DMS153 treated with DMSO at 0.1 percent for 48 hours (cell line): ENCODE results near the gene KLHL8.

Source experiments
- DNase-seq: peaks from one replicate; lab custom pipeline; 2025; ENCODE audit not compliant: unreplicated experiment; lab: John Stamatoyannopoulos, UW

KLHL8 gene

DNA sequence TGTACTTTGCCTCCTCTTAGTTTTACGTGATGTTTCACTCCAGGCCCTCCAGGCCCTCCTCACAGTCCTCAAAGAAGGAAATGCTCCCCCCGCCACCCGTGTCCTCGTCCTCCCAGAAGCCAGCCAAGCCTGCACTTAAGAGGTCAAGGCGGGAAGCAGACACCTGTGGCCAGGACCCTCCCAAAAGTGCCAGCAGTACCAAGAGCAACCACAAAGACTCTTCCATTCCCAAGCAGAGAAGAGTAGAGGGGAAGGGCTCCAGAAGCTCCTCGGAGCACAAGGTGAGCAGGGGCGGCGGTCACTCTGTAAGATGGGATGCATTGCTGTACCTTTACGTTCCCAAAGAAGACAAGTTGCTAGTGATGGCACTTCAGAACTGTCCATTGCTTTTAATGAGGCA is 94.4 kb downstream of the KLHL8 start:
- DNase-seq, result no peak

DNA sequence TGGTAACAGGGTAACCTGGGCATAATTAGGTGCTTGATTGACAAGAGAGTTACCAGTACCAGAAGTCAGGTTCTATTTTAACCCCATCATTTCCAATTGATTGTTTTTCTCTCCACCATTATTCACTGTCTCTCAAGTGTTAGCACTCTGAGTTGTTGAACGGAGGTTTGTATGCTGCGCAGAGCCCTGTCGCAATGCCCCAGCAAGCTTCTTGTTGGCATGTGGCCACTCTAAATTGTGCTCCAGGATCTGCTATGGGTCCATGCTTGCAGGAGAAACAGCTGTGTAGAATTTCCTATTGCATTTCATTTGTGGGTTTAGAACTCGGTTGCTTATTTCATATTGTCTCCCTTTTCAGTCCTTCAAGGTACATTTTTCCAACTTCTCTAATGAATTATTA is 98.2 kb downstream of the KLHL8 start:
- DNase-seq, result no peak

DNA sequence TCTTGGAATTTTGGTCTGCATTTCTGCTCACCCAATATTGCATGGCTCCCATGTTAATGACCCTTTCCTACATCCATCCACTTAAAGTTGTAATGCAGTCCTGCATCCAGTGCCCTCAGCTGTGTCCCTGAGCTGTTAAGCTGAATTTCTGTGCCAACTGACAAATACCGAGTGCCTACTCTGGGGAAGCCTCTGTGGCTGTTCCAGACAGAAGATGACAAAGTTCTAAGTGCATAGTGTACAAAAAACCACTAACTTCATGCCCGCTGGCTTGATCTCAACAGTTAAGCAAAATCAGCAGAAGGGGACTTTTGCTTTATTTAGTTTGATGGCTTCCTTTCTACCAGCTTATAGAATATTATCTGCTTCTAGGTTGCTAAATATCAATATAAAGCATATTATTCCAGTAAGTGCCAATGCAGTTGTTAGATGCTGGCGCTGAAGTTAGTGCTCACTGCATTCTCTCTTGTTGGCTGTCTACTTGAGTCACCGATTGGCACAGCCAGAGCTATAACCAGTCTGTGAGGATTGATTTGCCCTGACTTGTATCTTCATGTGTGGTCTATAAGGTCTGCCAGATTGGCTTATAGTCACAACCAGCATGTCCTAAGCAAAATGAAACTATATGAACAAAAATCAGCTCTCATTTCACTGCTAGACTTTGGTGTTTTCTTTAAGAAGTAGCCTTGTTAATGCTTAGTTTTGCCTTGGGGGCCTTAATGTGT is 98.9 kb downstream of the KLHL8 start:
- no peak for DNase-seq

DNA sequence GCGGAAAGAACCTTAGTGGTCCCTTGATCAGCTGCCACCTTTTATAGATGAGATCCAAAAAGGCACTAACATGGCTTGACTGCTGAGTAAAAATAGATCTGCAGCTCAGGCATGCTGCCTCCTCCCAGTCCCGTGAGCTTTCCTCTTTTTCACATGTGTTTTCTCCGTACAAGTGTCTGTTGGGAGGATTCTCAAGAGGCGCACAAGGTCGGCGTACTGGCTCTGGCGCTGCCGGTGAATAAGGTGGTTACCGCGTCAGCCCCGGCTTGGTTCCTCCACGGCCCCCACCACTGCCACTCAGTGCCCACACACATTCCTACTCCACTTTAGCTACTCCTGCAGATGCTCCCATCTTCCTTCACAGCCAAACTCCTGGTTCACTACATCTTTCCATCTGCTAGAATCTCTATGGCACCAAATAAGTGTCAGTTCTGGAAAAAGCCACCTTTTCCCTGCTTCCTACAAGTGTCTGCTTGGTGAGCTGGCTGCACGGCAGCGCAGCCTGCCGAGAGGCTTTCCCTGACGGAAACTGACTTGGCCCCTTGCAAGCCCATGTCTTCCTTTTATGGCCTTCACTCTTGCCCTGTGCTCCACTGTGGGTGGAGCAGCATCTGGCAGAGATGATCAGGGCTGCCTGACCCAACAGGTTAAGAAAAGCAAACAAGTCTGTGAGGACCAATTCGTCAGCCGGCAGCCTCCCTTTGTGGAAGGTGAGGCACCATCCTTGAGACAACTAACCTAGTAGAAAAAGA is 99.8 kb downstream of the KLHL8 start:
- no peak for DNase-seq

DNA sequence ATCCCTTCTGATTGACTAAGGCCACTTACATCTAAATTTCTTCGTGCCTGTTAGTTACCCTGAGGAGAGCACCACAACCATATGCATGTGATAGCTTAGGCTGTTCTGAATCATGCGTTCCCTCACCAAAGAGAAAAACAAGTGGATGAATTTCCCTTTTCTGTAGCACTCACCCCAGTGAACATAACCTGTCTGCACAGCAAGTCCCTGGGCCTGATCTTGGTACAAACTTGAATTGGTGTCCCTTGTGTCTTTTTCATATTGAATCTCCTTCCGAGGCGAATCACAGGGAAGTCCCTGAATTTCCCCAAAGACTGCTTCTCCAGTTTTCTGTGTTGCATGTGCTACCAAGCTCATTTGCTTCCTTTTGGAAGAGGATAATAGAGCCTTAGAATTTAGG is 100.4 kb downstream of the KLHL8 start:
- DNase-seq, result no peak

DNA sequence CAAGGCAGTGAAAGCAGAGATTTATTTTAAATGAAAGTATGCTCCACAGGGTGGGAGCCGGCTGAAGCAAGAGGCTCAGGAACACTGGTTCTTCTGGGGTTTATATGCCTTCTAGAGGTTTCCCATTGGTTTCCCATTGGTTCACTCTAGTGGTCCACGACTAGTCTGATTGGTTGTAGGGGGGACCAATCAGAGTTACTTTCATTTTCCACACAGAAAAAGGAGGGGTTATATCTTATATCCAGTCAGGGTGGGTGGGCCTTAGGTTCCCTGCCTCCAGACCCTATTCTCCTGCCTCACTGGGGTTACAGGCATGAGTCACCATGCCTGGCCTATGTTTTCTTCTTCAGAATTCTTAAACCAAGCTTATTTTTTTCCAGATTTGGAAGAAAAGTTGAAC is 101.6 kb downstream of the KLHL8 start:
- no peak for DNase-seq

DNA sequence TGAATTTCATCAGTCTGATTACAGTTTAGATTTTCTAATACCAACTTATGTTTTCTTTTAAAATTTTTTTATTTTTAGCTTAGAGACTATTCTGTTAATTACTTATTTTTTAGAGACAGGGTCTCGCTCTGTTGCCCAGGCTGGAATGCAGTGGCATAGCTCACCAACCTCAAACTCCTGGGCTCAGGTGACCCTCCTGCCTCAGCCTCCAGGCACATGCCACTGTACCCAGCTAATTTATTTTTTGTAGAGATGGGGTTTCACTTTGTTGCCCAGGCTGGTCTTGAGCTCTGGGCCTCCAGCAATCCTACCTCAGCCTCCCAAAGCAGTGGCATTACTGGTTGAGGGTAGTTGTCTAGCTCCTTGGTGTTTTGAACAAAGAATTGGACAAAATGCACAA is 102.0 kb downstream of the KLHL8 start:
- DNase-seq, result no peak

DNA sequence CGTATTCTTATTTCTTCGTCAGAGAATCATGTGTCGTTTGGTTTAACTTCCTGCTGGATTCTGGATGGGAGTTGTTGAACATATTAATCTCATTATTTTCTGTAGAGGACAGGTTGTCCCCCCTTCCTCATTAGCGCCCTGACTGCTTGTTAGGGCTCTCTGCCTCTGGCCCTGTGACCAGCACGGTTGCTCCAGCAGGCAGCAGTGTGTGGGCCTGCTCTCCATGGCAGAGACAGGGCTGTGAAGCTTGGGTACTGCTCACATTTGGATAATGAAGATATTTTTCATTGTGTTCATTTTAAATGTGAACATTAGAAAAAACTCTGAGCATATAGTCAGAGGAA is 102.7 kb downstream of the KLHL8 start:
- no peak for DNase-seq

DNA sequence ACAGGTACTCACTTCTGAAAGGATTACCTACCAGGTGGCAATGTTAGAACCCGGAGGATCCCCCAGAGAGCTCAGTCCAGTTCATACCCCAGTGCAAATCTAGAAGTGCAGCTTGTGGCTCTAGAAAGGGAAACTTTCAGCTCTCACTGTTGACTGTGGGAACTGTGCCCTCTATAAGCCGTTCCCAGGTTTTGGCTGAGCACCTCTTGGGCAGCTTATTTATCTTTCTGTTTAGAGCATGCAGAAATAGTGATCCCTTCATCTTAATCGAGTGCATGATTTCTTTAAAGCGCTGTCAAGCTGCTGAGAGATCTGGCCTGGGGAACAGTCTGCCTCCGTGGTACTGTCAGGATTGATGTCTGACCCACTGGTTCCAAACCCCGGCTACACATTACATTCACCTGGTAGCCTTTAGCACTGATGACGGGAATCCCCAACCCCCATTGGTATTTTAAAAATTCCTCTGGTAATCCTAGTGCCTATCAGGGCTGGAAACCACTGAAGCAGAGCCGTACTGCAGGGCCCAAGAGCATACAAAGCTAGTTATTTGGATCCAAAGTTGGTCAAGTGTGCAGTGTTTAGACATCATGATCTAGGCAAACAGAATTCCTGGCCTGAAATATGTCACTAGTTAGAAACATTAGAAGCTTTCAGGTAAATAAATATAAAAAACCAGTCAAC is 103.2 kb downstream of the KLHL8 start:
- no peak for DNase-seq

DNA sequence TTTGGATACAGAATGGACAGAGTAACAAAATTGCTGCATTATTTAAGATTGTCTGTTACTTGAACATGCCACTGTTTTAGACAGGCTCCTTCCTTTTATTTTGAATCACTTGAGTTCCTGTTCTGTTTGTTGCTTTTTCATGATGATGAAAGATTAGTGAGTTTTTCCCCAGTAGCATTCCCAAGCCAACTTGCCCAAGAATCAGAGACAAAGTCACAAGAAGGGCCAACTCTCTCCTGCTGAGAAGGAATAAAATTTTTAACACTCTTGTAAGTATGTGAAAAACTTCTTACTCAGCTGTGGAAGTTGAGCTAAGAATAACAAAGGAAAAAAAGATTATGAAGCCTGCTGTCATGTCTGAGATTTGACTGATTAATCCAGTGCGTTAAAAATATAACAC is 104.2 kb downstream of the KLHL8 start:
- no peak for DNase-seq

DNA sequence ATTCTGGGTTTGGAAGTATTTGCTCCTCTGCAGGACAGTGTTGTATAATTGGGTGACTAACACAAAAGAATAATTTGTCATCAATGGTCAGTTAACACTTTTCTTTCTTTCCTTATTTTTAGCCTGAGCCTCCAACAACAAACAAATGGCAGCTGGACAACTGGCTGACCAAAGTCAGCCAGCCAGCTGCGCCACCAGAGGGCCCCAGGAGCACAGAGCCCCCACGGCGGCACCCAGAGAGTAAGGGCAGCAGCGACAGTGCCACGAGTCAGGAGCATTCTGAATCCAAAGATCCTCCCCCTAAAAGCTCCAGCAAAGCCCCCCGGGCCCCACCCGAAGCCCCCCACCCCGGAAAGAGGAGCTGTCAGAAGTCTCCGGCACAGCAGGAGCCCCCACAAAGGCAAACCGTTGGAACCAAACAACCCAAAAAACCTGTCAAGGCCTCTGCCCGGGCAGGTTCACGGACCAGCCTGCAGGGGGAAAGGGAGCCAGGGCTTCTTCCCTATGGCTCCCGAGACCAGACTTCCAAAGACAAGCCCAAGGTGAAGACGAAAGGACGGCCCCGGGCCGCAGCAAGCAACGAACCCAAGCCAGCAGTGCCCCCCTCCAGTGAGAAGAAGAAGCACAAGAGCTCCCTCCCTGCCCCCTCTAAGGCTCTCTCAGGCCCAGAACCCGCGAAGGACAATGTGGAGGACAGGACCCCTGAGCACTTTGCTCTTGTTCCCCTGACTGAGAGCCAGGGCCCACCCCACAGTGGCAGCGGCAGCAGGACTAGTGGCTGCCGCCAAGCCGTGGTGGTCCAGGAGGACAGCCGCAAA is 106.0 kb downstream of the KLHL8 start:
- no peak for DNase-seq

DNA sequence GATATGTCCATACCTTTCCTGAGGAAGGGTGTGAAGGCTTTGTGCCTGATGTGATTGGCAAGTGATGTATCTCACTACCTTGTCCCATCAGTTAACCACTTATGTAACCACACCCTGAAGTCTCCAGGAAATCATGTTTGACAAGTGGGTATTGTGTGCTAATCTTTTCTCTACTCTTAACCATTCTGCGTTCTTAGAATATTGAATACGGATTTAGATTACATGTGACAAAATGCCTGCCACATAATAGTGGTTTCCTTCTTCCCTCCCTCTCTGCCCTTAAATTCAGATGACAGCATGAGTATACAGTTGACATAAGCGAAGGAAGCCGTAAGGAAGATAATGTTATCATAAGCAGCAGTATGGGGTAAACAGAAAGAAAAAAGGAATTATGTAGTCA is 108.4 kb downstream of the KLHL8 start:
- DNase-seq, result no peak
